PFSK-1 (cell line): ENCODE data around the gene EMC1.

Source experiments
- FOXP2 ChIP-seq: optimal IDR thresholded peaks from 2 replicates; pipeline ENCODE3; 2011; ENCODE audit warnings: borderline replicate concordance, control low read depth, inconsistent platforms; ENCODE audit not compliant: insufficient read depth; ENCODE audit errors: extremely low read length, extremely low read depth
- POLR2AphosphoS5 ChIP-seq: IDR thresholded peaks from 2 replicates; pipeline ENCODE4 v1.6.1; 2012; ENCODE audit warnings: low read depth, mild to moderate bottlenecking, control low read depth, low read length, moderate library complexity
- REST ChIP-seq, 2 experiments: IDR thresholded peaks; 2 replicates each; pipeline versions ENCODE4 v1.6.1 to v1.8.0; 2011 to 2012; ENCODE audit warnings: low read depth in 2 of 2, low read length in 2 of 2, control low read depth in 1 of 2, inconsistent platforms in 1 of 2, mild to moderate bottlenecking in 1 of 2, moderate library complexity in 1 of 2; ENCODE audit not compliant: insufficient read depth in 1 of 2
- SIN3A ChIP-seq: IDR thresholded peaks from 2 replicates; pipeline ENCODE4 v1.6.1; 2012; ENCODE audit warnings: mild to moderate bottlenecking, low read length, moderate library complexity, borderline replicate concordance; ENCODE audit not compliant: insufficient read depth
- TAF1 ChIP-seq: IDR thresholded peaks from 2 replicates; pipeline ENCODE4 v1.6.1; 2012; ENCODE audit warnings: low read length, control low read depth, borderline replicate concordance; ENCODE audit not compliant: insufficient read depth

EMC1 gene

GRCh38 chr1:19193004-19193403, 58.3 kb downstream of the EMC1 start:
- TF ChIP-seq FOXP2: no peak
- no peak for TF ChIP-seq TAF1
- no peak for TF ChIP-seq SIN3A
- TF ChIP-seq REST (IDR thresholded peaks at IDR 0.05; ENCODE audit: insufficient read depth in 1 of 2, low read depth in 2 of 2, low read length in 2 of 2): no peak
- TF ChIP-seq POLR2AphosphoS5: no peak

- TF ChIP-seq TAF1 (no peak), POLR2AphosphoS5 (no peak), REST (IDR thresholded peaks at IDR 0.05; ENCODE audit: insufficient read depth in 1 of 2, low read depth in 2 of 2, low read length in 2 of 2) (no peak), SIN3A (no peak), FOXP2 (no peak)
These were observed 59.5 kb downstream of the EMC1 start for GRCh38 chr1:19191811-19192210.

GRCh38 chr1:19190468-19190867, 60.9 kb downstream of the EMC1 start:
- no peak for TF ChIP-seq REST (IDR thresholded peaks at IDR 0.05; ENCODE audit: insufficient read depth in 1 of 2, low read depth in 2 of 2, low read length in 2 of 2)
- no peak for TF ChIP-seq SIN3A
- TF ChIP-seq TAF1: no peak
- no peak for TF ChIP-seq POLR2AphosphoS5
- TF ChIP-seq FOXP2: no peak

GRCh38 chr1:19189270-19189669, 62.1 kb downstream of the EMC1 start:
- TF ChIP-seq TAF1 (no peak), SIN3A (no peak), FOXP2 (no peak), POLR2AphosphoS5 (no peak), REST (IDR thresholded peaks at IDR 0.05; ENCODE audit: insufficient read depth in 1 of 2, low read depth in 2 of 2, low read length in 2 of 2) (no peak)

GRCh38 chr1:19187852-19188251, 63.5 kb downstream of the EMC1 start:
- no peak for TF ChIP-seq TAF1
